ENCODE results near the gene PACSIN3. TPM values are rescaled to one million over a fixed set of nuclear protein-coding genes. Genes with fewer than 3 reads are reported as not detected.
"Not testable (repeated sequence)": the region's sequence is repeated elsewhere in the genome, so short reads cannot be mapped to it uniquely, and the experiment has no call there.

PACSIN3 gene
- polyA plus RNA-seq, 1 experiment: 15.3 TPM

DNA sequence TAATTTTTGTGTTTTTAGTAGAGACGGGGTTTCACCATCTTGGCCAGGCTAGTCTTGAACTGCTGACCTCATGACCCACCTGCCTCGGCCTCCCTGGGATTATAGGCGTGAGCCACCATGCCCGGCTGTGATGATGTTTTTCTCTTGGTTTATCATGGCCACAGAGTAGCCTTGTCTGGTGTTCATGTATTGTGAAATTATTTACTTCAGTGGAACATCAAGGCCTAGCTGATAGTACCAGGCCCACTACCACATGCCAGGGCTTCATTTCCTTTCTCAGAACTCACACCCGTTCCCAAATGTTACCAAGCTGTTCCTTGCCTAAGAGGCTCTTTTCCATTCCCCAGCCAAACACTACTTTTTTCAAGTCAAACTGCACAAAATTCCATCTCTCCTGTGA, 22.4 kb upstream of the PACSIN3 start:
- ChIA-PET CTCF (no interaction called here), POLR2A (interaction anchor here (0.7 kb wide), 1 partner anchor 382 kb away, joined by 3 read pairs; no protein-coding TSS in a partner anchor)

DNA sequence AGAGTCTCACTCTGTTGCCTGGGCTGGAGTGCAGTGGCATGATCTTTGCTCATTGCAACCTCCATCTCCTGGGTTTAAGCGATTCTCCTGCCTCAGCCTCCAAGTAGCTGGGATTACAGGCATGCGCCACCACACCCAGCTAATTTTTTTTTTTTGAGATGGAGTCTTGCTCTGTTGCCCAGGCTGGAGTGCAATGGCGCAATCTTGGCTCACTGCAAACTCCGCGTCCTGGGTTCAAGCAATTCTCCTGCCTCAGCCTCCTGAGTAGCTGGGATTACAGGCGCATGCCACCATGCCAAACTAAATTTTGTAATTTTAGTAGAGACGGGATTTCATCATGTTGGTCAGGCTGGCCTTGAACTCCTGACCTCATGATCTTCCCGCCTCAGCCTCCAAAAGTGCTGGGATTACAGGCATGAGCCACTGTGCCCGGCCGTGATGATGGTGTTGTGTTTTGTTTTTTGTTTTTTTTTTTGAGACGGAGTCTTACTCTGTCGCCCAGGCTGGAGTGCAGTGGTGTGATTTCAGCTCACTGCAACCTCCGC, 21.8 kb upstream of the PACSIN3 start:
- CTCF ChIA-PET: interaction anchor here (0.8 to 1.0 kb wide), 2 partner anchors 56 to 147 kb away, joined by 3 read pairs; no protein-coding TSS in a partner anchor
- not testable (repeated sequence) for DNase-seq (ENCODE audit: low read depth, low spot score); H3K27me3 ChIP-seq (ENCODE audit: control insufficient read depth, insufficient read depth, low read length); H3K4me3 ChIP-seq (ENCODE audit: low read depth, low read length); H3K27ac ChIP-seq (ENCODE audit: low read depth, low read length); H3K9me3 ChIP-seq (ENCODE audit: control insufficient read depth, insufficient read depth, low read length)
- POLR2A ChIA-PET: interaction anchor here (0.7 kb wide), 1 partner anchor 382 kb away, joined by 3 read pairs; no protein-coding TSS in a partner anchor

More for the DNA sequence above, 22.4 kb upstream of the PACSIN3 start:
- H3K27me3 ChIP-seq (ENCODE audit: control insufficient read depth, insufficient read depth, low read length): no peaks in the 10 kb centered on the region
- H3K4me3 ChIP-seq (ENCODE audit: low read depth, low read length): no peak overlapping the region
- DNase-seq (ENCODE audit: low read depth, low spot score): no peak
- no peak overlapping the region for H3K27ac ChIP-seq (ENCODE audit: low read depth, low read length)
- no peaks in the 10 kb centered on the region; the same call in 1 of the 2 replicates for H3K9me3 ChIP-seq (ENCODE audit: control insufficient read depth, insufficient read depth, low read length)
- TF ChIP-seq, protein P1, sequence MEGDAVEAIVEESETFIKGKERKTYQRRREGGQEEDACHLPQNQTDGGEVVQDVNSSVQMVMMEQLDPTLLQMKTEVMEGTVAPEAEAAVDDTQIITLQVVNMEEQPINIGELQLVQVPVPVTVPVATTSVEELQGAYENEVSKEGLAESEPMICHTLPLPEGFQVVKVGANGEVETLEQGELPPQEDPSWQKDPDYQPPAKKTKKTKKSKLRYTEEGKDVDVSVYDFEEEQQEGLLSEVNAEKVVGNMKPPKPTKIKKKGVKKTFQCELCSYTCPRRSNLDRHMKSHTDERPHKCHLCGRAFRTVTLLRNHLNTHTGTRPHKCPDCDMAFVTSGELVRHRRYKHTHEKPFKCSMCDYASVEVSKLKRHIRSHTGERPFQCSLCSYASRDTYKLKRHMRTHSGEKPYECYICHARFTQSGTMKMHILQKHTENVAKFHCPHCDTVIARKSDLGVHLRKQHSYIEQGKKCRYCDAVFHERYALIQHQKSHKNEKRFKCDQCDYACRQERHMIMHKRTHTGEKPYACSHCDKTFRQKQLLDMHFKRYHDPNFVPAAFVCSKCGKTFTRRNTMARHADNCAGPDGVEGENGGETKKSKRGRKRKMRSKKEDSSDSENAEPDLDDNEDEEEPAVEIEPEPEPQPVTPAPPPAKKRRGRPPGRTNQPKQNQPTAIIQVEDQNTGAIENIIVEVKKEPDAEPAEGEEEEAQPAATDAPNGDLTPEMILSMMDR (IDR thresholded peaks at IDR 0.05; ENCODE audit: low read depth, low read length): no peak

DNA sequence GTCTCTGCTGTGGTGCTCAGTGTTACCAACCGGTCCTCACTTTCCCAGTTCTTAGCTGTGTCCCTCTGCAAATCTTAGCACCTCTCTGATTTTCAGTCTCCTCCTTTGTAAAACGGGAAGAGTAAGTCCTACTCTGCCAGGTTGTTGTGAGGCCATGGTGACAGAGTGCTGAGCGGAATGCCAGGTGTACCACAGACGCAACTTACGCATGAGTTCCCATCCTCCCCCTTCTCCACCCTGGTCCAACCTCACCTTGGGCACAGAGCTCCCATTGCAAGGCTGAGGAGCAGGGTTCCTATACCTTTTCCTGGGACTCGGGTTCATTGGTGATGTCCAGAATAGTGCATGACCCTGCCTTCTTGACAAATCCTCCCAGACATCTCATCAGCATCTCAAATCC, 21.2 kb upstream of the PACSIN3 start:
- TF ChIP-seq, protein P1 (IDR thresholded peaks at IDR 0.05; ENCODE audit: low read depth, low read length): no peak
- no peak for DNase-seq (ENCODE audit: low read depth, low spot score)
- CTCF ChIA-PET: interaction anchor here (0.7 to 1.0 kb wide), 3 partner anchors 57 to 147 kb away, joined by 3 read pairs; no protein-coding TSS in a partner anchor
- H3K4me3 ChIP-seq (ENCODE audit: low read depth, low read length): no peak overlapping the region
- no peaks in the 10 kb centered on the region for H3K27me3 ChIP-seq (ENCODE audit: control insufficient read depth, insufficient read depth, low read length)
- no peaks in the 10 kb centered on the region; the same call in 1 of the 2 replicates for H3K9me3 ChIP-seq (ENCODE audit: control insufficient read depth, insufficient read depth, low read length)
- POLR2A ChIA-PET: no interaction called here
- H3K27ac ChIP-seq (ENCODE audit: low read depth, low read length): no peak overlapping the region

DNA sequence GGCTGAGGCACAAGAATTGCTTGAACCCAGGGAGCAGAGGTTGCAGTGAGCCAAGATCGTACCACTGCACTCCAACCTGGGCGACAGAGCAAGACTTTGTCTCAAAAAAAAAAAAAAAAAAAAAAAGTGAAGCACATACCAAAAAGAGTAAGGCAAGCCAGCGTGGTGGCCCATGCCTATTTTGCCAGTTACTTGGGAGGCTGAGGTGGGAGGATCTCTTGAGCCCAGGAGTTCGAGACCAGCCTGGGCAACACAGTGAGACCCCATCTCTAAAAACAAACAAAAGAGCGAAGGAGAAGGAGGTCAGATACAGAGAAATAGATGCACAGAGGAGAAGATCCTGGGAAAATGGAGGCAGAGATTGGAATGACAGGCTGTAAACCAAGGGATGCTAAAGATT, 20.3 kb upstream of the PACSIN3 start:
- ChIA-PET POLR2A (interaction anchor here (1.3 kb wide), 1 partner anchor 8 kb away, joined by 10 read pairs; the partner anchor contains the start of gene DDB2), CTCF (interaction anchor here (1.2 kb wide), 1 partner anchor 148 kb away, joined by 6 read pairs; no protein-coding TSS in a partner anchor)

DNA sequence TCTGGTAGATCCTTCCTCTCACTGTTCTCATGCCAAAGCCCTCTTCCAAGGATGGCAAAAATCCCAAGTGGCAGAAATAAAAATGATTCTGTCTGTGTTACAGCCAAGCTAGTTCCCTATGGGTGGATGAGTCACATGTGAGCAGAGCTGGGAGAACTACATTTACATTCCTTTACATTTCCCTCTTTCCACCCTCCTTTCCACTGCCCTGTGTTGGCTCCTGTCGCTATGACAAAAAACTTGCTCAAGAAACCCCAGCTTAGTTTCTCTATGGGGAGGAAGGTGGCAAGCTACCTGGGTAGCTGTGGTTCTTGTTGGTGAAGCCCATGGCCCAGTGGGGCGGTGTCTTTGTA, 18.4 kb upstream of the PACSIN3 start:
- Histone ChIP-seq H3K4me3 (ENCODE audit: low read depth, low read length) (no peak overlapping the region), H3K27me3 (ENCODE audit: control insufficient read depth, insufficient read depth, low read length) (no peaks in the 10 kb centered on the region), H3K27ac (ENCODE audit: low read depth, low read length) (no peak overlapping the region), H3K9me3 (ENCODE audit: control insufficient read depth, insufficient read depth, low read length) (no peaks in the 10 kb centered on the region)
- DNase-seq (ENCODE audit: low read depth, low spot score): peak; percentile 46
- TF ChIP-seq, protein P1 (IDR thresholded peaks at IDR 0.05; ENCODE audit: low read depth, low read length): no peak
- ChIA-PET POLR2A (interaction anchor here (1.2 to 1.6 kb wide), 2 partner anchors 12 to 30 kb away, joined by 4 read pairs; no protein-coding TSS in a partner anchor), CTCF (interaction anchor here (0.7 to 1.8 kb wide), 4 partner anchors 23 to 285 kb away, joined by 3 to 4 read pairs (median 4); no protein-coding TSS in a partner anchor)

More for the DNA sequence above, 20.3 kb upstream of the PACSIN3 start:
- H3K27ac ChIP-seq (ENCODE audit: low read depth, low read length); H3K4me3 ChIP-seq (ENCODE audit: low read depth, low read length); H3K27me3 ChIP-seq (ENCODE audit: control insufficient read depth, insufficient read depth, low read length); DNase-seq (ENCODE audit: low read depth, low spot score); H3K9me3 ChIP-seq (ENCODE audit: control insufficient read depth, insufficient read depth, low read length): not testable (repeated sequence)

DNA sequence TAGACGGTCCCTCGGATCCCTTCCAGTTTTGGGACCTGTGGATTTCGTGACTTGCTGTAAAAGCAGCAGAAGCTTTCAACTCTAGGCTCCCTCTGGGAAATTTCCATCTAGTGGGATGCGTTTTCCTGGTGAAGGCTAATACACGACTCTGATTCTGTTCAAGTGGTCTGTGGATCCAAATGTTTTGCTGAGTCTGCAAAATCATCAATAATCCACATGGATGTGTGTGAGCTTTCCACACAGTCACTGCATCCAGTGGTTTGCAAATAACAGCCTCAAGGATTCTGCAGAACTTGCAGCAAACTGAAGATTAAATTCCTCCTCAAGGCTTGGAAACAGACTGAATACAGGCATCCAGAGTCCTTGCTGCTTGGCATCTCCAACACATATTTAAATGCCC, 16.3 kb upstream of the PACSIN3 start:
- TF ChIP-seq, protein P1 (IDR thresholded peaks at IDR 0.05; ENCODE audit: low read depth, low read length): no peak
- Histone ChIP-seq H3K27me3 (ENCODE audit: control insufficient read depth, insufficient read depth, low read length) (no peaks in the 10 kb centered on the region), H3K4me3 (ENCODE audit: low read depth, low read length) (no peak overlapping the region), H3K9me3 (ENCODE audit: control insufficient read depth, insufficient read depth, low read length) (no peaks in the 10 kb centered on the region), H3K27ac (ENCODE audit: low read depth, low read length) (no peak overlapping the region)
- ChIA-PET POLR2A (no interaction called here), CTCF (interaction anchor here (1.2 kb wide), 1 partner anchor 37 kb away, joined by 3 read pairs; no protein-coding TSS in a partner anchor)
- no peak for DNase-seq (ENCODE audit: low read depth, low spot score)

All from AG04450 (cell line).